HFF-Myc (cell line): ENCODE data around the gene CNGA4.

ENCODE experiments used
- DNase-seq: peaks from one replicate; pipeline ENCODE4 v3.0.0-alpha.2; 2011; ENCODE audit warnings: low read depth; ENCODE audit errors: extremely low read depth
- H3K4me3 ChIP-seq: replicated peaks from 2 replicates; pipeline ENCODE4 v1.5.1; 2011; ENCODE audit warnings: low read depth, mild to moderate bottlenecking, control low read depth, low read length
- CTCF ChIP-seq: IDR thresholded peaks from 2 replicates; pipeline ENCODE4 v1.5.1; 2012; ENCODE audit warnings: mild to moderate bottlenecking, low read depth, low read length, control low read depth; ENCODE audit errors: missing control alignments

The CNGA4 gene

GRCh38 chr11:6238902-6239301 lies at the start of gene CNGA4:
Gene CNGA4, plus strand, starts transcription at chr11:6239089. Its CDS starts 118 bp downstream, at chr11:6239207.
- DNase-seq: no peak
- no peak for TF ChIP-seq CTCF
- H3K4me3 ChIP-seq: no peak within 1 kb of the TSS

- TF ChIP-seq CTCF: no peak
- DNase-seq: no peak
- H3K4me3 ChIP-seq: no peak overlapping the region
These were observed 47.1 kb upstream of the CNGA4 start for GRCh38 chr11:6191742-6192141.

- no peak overlapping the region for H3K4me3 ChIP-seq
- DNase-seq: no peak
- no peak for TF ChIP-seq CTCF
These were observed 44.8 kb upstream of the CNGA4 start for GRCh38 chr11:6194065-6194581.

- TF ChIP-seq CTCF: no peak
- DNase-seq: no peak
- H3K4me3 ChIP-seq: no peak overlapping the region
These were observed 42.5 kb upstream of the CNGA4 start for GRCh38 chr11:6196396-6196795.

GRCh38 chr11:6197466-6198200 lies 41.3 kb upstream of the CNGA4 start:
- H3K4me3 ChIP-seq: no peak overlapping the region
- no peak for DNase-seq
- no peak for TF ChIP-seq CTCF

GRCh38 chr11:6199174-6199810 lies 39.6 kb upstream of the CNGA4 start, which contains the start of gene OR52W1:
Gene OR52W1, plus strand, starts transcription at chr11:6199224. Its CDS starts 0 bp downstream, at chr11:6199224.
- no peak within 1 kb of the TSS for H3K4me3 ChIP-seq
- TF ChIP-seq CTCF: no peak
- no peak for DNase-seq
